ENCODE results near the gene HP1BP3. TPM values are rescaled to one million over a fixed set of nuclear protein-coding genes. Genes with fewer than 3 reads are reported as not detected.

HP1BP3 gene
- total RNA-seq, 1 experiment from 2014 or later, result 227 TPM

GRCh38 chr1:20786253-20787028 lies 666 bp downstream of the HP1BP3 start:
- Histone ChIP-seq H3K9me3 (no peaks in the 10 kb centered on the region), H3K27me3 (no peaks in the 10 kb centered on the region), H3K36me3 (peaks cover 6% of the 10 kb centered on the region), H3K4me3 (peak overlapping the region; percentile 86)
- peak; percentile 94 for DNase-seq

GRCh38 chr1:20785907-20786252 lies 1.2 kb downstream of the HP1BP3 start:
- Histone ChIP-seq H3K36me3 (peaks cover 6% of the 10 kb centered on the region), H3K4me3 (peak overlapping the region; percentile 86)
- DNase-seq, result no peak

GRCh38 chr1:20775700-20776099 lies 11.4 kb downstream of the HP1BP3 start:
- DNase-seq, result no peak
- Histone ChIP-seq H3K36me3 (peaks cover 98% of the 10 kb centered on the region), H3K4me3 (no peak overlapping the region), H3K27me3 (no peaks in the 10 kb centered on the region), H3K9me3 (no peaks in the 10 kb centered on the region)

More at GRCh38 chr1:20785907-20786252, 1.2 kb downstream of the HP1BP3 start:
- Histone ChIP-seq H3K9me3 (no peaks in the 10 kb centered on the region), H3K27me3 (no peaks in the 10 kb centered on the region)

GRCh38 chr1:20771780-20772179 lies 15.3 kb downstream of the HP1BP3 start:
- Histone ChIP-seq H3K9me3 (no peaks in the 10 kb centered on the region), H3K27me3 (no peaks in the 10 kb centered on the region), H3K36me3 (peaks cover 100% of the 10 kb centered on the region), H3K4me3 (no peak overlapping the region)
- DNase-seq, result no peak

- H3K36me3 ChIP-seq, result peaks cover 96% of the 10 kb centered on the region
- H3K9me3 ChIP-seq, result no peaks in the 10 kb centered on the region
- no peaks in the 10 kb centered on the region for H3K27me3 ChIP-seq
- DNase-seq, result no peak
- H3K4me3 ChIP-seq, result no peak overlapping the region
Measured at GRCh38 chr1:20770314-20771087, 16.6 kb downstream of the HP1BP3 start.

GRCh38 chr1:20767271-20767670 lies 19.8 kb downstream of the HP1BP3 start:
- no peak for DNase-seq
- Histone ChIP-seq H3K9me3 (no peaks in the 10 kb centered on the region), H3K36me3 (peaks cover 95% of the 10 kb centered on the region), H3K27me3 (no peaks in the 10 kb centered on the region), H3K4me3 (no peak overlapping the region)

- peaks cover 95% of the 10 kb centered on the region for H3K36me3 ChIP-seq
- H3K9me3 ChIP-seq, result no peaks in the 10 kb centered on the region
- H3K27me3 ChIP-seq, result no peaks in the 10 kb centered on the region
- H3K4me3 ChIP-seq, result no peak overlapping the region
- DNase-seq, result no peak
Measured at GRCh38 chr1:20763417-20763816, 23.7 kb downstream of the HP1BP3 start.

GRCh38 chr1:20760322-20760721 lies 26.8 kb downstream of the HP1BP3 start:
- no peak overlapping the region for H3K4me3 ChIP-seq
- H3K27me3 ChIP-seq, result no peaks in the 10 kb centered on the region
- no peaks in the 10 kb centered on the region for H3K9me3 ChIP-seq
- DNase-seq, result no peak
- peaks cover 95% of the 10 kb centered on the region for H3K36me3 ChIP-seq

- DNase-seq, result no peak
- H3K4me3 ChIP-seq, result no peak overlapping the region
- H3K9me3 ChIP-seq, result no peaks in the 10 kb centered on the region
- no peaks in the 10 kb centered on the region for H3K27me3 ChIP-seq
- H3K36me3 ChIP-seq, result peaks cover 62% of the 10 kb centered on the region
Measured at GRCh38 chr1:20753589-20753988, 33.5 kb downstream of the HP1BP3 start.

- Histone ChIP-seq H3K27me3 (no peaks in the 10 kb centered on the region), H3K9me3 (no peaks in the 10 kb centered on the region), H3K36me3 (peaks cover 63% of the 10 kb centered on the region), H3K4me3 (no peak overlapping the region)
- no peak for DNase-seq
Measured at GRCh38 chr1:20751462-20751990, 35.6 kb downstream of the HP1BP3 start.

GRCh38 chr1:20742671-20743070 lies 44.4 kb downstream of the HP1BP3 start:
- H3K27me3 ChIP-seq, result no peaks in the 10 kb centered on the region
- peaks cover 93% of the 10 kb centered on the region for H3K36me3 ChIP-seq
- no peak overlapping the region for H3K4me3 ChIP-seq
- no peak for DNase-seq
- H3K9me3 ChIP-seq, result no peaks in the 10 kb centered on the region

GRCh38 chr1:20740781-20741180 lies 46.3 kb downstream of the HP1BP3 start:
- Histone ChIP-seq H3K36me3 (peaks cover 87% of the 10 kb centered on the region), H3K9me3 (no peaks in the 10 kb centered on the region), H3K4me3 (no peak overlapping the region), H3K27me3 (no peaks in the 10 kb centered on the region)
- no peak for DNase-seq

- DNase-seq, result no peak
- no peak overlapping the region for H3K4me3 ChIP-seq
- H3K36me3 ChIP-seq, result peaks cover 75% of the 10 kb centered on the region
Measured at GRCh38 chr1:20739225-20739624, 47.9 kb downstream of the HP1BP3 start.

GRCh38 chr1:20735581-20736111 lies 51.5 kb downstream of the HP1BP3 start:
- H3K36me3 ChIP-seq, result peaks cover 41% of the 10 kb centered on the region
- no peak for DNase-seq
- H3K27me3 ChIP-seq, result no peaks in the 10 kb centered on the region

More at GRCh38 chr1:20739225-20739624, 47.9 kb downstream of the HP1BP3 start:
- Histone ChIP-seq H3K27me3 (no peaks in the 10 kb centered on the region), H3K9me3 (no peaks in the 10 kb centered on the region)

GRCh38 chr1:20733360-20733975 lies 53.6 kb downstream of the HP1BP3 start:
- Histone ChIP-seq H3K27me3 (no peaks in the 10 kb centered on the region), H3K36me3 (peaks cover 23% of the 10 kb centered on the region), H3K4me3 (peak overlapping the region; percentile 49; the same call in 1 of the 2 replicates), H3K9me3 (no peaks in the 10 kb centered on the region)
- no peak for DNase-seq

More at GRCh38 chr1:20735581-20736111, 51.5 kb downstream of the HP1BP3 start:
- no peak overlapping the region for H3K4me3 ChIP-seq
- H3K9me3 ChIP-seq, result no peaks in the 10 kb centered on the region

- Histone ChIP-seq H3K9me3 (no peaks in the 10 kb centered on the region), H3K36me3 (peaks cover 17% of the 10 kb centered on the region), H3K4me3 (peak within 1 kb of the TSS; percentile 49), H3K27me3 (no peaks in the 10 kb centered on the region)
- DNase-seq, result peak; percentile 93
Measured at GRCh38 chr1:20732588-20733359, 54.3 kb downstream of the HP1BP3 start, which contains the start of gene SH2D5. SH2D5 (minus strand) TSS chr1:20732703; CDS start chr1:20728044, 4,659 bp downstream.
